GM18507 (cell line): ENCODE results near the gene SUGCT.

Experiments
- DNase-seq: peaks from one replicate; pipeline ENCODE4 v3.0.0; 2011; ENCODE audit warnings: low read depth; ENCODE audit not compliant: insufficient read length; ENCODE audit errors: extremely low spot score
- FAIRE-seq: peaks from 2 replicates; lab custom pipeline; 2011; peaks lifted over from hg19 to GRCh38; lab: Jason Lieb, UNC

Gene SUGCT

DNA sequence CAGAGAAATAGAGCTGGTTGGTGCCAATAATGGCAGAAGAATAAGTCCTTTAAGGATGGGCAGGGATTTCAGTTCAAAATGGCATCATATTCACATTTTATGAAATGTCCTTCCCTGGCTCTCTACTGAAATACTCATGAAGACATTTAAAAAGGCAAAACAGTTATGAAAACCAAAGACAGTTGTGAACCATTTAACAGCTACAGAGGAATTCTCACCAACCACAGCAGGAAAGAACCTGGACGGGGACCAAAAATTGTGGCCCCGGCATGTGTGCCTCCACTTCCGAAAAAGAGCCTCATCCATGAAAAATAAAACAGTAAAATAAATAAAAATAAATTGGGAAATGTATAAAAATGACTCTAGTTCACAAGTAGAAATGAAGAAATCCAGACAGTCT lies 539.5 kb downstream of the SUGCT start:
- DNase-seq = no peak
- FAIRE-seq = no peak

DNA sequence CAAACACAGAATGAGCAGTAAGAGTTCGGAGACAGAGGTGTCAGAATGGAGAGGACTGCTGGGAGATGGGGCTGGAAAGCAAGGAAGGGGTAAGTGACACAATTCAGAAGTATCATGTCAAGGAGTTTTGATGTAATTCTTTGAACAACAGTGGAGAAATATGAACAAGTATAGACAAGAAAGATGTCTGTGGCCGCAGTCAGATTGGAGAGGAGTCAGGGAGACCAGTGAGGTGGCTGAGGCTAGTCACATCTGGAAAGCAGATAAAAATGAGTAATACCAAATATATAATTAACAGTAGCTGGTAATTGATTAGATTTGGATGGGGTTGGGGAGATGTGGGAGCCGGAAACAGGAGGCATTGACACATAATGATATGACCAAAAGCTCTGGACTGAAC lies 540.9 kb downstream of the SUGCT start:
- FAIRE-seq (no peak), DNase-seq (no peak)

DNA sequence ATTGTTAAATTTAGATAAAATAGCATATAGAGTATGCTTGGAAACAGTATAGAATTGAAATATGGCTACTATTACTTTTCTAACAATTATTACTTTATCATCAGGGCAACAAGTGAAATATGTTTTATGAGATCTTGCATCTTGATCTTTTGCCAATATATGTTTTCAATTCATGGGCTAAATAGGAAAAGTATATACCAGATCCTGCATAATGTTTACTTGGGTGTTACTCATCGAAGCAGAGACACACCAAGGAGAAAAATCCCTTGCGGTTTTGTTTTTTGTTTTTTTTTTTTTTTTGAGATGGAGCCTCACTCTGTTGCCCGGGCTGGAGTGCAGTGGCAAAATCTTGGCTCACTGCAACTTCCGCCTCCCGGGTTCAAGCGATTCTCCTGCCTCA lies 541.4 kb downstream of the SUGCT start:
- FAIRE-seq (no peak), DNase-seq (no peak)

DNA sequence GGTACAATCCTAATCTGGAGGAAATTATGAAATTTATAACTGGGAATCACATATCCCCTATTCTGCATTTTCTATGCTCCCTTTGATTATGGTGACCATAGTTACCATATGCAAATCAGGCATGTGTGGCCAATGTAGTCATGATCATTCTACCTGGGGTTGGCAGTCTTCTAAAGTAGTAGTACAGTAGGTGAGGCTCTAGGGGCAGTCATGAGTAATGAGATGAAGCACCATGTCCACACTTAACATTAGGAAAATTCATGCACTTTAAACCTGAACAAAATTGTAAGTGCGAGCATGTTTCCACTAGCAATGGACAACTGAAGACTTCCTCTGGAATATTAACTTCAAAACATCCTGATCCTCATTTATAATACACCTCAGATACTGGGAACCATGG lies 545.9 kb downstream of the SUGCT start:
- no peak for DNase-seq
- FAIRE-seq = peak; percentile 29

DNA sequence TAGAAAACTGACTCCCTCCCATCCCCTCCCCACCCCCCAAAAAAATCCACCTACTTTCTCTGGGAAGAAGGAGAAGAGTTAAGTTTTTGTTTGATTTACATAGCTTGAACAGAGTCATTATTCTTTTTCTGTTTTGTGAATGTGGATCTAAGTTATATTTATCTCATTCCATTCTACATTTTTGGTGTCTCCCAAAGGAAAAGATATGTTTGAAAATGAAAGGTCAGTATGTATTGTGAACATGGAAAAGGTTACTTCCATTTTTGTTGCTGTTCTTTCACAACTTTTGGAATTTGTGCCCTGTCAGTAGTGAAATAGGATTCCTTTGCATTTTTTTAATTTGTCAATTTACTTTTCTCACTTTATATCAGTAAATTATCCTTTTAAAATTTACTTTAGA lies 547.9 kb downstream of the SUGCT start:
- no peak for FAIRE-seq

DNA sequence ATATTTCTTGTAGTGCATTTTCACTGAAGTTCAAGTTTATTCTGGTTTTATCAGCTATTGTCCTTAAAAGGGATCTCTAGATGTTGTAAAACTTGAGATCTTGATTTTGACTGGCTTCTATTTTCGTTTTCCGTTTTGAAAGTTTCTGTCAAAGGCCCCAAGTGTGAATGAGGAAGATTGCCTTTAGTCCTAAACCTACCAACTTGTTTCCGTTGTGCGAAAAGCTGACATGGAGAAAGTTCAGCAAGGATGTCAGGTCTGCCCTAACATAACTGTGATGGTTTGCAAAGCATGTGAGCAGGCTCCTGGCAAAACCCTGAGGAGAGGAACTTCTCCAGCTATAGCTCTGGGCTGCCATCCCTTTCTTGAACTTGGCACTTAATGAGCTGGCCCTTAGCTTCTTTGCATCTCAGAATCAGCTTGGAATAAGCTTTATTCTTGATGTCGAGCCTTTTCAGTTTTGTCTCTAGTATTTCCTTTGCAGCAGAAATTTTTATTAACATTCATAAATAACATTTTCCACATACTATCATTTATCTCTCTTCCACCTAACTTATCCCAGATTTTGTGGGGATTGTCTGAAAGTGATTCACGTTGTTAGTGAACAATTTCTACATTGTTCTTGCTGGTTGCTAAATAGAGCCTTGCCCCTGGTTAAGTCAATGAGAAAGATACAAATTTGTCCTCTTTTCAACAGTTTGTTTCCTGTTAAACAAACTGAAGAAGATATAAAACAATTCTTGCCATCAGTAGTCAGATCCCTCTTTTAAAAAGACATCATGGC lies 559.4 kb downstream of the SUGCT start:
- no peak for FAIRE-seq
- DNase-seq = no peak

More for the DNA sequence above, 547.9 kb downstream of the SUGCT start:
- no peak for DNase-seq

DNA sequence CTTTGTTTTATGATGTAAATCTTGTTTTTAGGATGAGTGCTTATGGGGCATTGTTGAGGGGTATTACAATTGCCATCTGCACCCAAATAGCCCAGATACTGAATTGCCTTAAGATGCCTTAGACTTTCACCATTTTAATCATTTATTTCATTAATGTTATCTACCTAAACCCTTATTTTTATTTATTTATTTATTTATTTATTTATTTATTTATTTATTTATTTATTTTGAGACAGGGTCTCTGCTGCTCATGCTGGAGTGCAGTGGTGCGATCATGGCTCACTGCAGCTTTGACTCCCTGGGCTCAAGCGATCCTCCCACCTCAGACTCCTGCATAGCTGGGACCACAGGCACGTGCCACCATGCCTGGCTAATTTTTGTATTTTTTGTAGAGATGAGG lies 560.2 kb downstream of the SUGCT start:
- FAIRE-seq = no peak
- DNase-seq = no peak

DNA sequence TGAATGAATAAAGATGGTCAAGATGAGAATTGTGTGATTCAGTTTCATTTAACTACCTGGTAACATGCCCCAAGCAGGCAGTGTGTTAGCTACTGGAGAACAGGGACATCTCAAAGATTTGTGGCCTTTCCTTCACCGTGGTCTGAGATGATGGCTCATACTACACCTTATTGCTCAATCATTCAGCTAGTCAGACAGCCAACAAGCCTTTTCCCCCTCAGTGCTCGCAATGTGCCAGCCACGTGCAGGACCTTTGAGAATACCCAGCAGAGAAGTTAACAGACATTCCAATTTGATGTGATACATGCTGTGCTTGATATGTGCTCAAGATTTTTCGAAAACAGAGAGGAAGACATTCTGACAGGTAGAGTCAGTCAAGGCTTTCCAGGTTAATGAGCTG lies 562.8 kb downstream of the SUGCT start:
- DNase-seq = no peak
- FAIRE-seq = no peak

DNA sequence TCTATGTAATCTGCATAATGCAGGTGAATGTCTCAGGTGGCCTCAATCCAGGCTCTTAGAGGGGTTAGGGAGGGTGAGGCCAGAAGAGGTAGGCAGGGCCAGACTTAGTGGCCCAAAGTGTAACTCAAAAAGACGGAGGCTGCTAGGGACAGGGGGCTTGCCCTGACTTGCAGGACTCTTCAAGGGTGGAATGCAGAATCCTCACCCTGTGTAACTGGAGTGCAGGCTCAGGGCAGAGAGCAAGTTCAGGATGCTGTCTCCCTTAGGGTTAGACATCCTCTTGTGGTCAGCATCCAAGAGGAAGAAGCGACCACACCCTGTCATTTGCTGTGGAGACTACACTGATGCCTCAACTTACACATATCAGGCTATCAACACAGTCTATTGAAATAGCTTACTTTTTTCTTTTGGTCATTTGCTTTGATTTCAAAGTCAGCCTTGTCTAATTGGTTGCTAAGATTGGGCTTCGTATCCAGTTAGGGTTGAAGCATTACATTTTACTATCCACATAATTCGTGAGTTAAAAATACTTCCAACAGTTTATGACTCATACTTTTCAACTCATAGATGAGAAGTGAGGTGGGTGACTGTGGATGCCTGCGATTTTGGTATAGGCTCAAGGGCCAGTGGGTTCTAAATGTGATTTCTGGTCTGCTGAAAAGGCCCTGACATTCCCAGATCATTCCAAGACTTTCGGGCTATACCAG lies 563.6 kb downstream of the SUGCT start:
- no peak for FAIRE-seq
- DNase-seq = no peak

DNA sequence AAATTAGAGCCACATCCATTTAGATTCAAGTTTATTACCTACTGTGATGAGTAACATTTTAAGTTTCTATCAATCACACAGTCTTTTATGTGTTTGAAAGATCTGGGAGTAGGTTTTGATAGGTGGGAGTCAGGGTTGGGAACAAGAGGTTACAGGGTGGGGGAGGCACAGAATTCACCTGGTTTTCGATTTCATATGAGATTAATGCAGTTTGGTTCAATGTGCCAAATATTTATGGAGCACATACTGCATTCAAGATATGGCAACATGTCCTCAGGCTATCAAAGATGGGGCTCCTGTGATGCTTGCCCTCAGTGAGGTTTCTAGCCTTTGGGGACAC lies 564.1 kb downstream of the SUGCT start:
- no peak for DNase-seq
- no peak for FAIRE-seq

DNA sequence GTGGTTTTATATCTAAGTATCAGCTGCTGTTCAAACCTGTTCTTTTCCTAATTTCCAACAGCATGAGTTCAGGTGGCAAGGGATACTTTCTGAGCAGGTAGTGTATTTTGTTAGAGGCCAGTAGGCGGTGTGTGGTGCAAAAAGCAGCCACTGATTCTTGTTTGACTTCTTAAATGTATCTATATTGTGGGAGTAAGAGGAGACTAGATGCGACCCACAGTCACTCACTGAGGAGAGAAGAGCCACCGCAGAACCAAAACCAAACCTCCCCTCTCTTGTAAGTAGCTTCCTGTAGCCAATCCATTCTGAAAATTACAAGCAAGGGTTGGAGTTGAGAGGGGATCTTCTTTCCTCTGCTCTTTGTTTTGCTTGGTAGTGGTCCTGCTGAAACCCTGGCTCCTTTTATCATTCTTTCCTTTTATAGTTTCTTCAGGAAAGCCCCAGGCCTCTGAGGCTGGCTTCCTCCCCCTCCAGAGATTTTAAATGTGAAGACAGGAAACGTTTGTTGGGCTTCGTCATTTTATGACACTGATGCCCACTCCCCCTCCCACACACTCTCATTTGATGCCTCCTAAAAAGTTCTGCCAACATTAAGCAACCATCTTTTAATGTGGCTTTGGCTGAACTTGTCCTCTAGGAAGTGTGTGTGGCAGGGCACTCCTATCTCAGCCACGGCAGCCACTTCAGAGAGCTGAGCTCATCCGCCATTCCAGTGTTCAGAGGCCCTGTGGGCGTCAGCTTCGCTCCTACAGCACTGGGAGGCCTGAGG lies 566.0 kb downstream of the SUGCT start:
- DNase-seq = no peak
- FAIRE-seq = no peak

DNA sequence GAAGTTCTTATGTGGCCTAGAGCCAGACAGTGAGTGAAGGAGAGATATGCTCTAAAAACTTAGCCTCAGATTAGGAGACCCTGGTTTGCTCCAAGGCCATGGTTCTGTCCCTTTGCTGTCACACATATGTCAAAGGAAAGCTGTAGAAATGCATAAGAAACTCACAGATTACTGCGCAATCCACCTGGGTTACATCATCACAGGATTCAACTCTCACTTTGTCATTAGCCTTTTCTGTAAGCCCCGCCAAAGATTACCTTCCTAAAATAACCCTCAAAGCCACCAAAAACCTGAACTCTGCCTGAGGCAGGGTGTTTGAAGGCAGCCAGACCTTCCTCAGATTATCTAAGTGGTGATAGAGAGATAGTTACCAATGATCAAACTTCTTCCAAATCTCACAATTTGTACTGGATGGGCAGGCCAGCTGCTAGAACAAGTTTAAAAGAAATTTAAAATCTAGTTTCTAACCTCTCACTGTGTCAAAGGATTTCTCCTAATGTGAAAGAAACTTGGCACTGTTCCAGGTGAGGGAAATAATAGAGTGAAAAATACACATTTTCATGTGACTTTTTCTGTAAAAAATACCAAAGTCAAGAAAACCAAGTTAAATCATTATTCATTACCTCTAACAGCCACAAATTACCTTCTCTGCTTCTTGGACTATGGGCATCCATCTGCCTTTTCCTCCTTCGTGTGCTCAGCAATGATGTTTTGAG lies 567.2 kb downstream of the SUGCT start:
- FAIRE-seq (no peak), DNase-seq (no peak)

DNA sequence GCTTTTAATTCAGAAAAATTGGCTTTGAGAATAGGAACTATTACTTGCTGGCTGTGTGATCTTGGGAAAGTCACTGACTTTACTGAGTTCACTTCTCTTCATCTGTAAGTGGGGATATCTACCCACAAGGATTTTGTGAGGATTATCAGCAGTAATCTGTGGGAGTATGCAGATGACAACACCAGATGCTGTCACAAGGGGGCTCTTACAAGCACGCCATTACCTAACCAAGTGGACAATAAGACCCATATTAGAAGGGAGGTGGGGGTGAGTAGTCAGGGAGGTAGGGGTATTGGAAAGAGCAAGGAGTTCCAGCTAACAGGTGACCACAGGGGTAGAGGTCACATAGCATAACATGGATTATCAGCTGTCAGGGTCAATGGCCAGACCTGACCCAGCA lies 569.4 kb downstream of the SUGCT start:
- no peak for FAIRE-seq
- DNase-seq = no peak

DNA sequence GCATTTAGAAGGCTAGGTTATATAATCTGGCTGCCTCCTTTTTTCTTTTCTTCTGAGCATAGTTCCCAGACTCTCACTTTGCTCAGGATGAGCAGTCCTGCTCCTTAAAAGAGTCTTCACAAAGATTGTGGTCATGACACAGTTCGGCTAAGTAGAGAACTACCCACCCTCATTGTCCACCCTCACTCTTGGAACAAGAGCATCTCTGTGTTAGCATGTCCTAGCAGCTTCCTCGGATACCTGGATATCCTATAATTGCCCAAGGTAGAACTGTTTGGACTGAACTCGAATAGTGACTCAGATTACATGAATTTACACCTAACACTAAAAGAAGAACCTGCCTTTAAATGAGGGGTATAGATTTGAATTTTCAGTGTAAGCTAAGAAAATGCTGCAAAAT lies 572.0 kb downstream of the SUGCT start:
- no peak for DNase-seq
- FAIRE-seq = no peak

DNA sequence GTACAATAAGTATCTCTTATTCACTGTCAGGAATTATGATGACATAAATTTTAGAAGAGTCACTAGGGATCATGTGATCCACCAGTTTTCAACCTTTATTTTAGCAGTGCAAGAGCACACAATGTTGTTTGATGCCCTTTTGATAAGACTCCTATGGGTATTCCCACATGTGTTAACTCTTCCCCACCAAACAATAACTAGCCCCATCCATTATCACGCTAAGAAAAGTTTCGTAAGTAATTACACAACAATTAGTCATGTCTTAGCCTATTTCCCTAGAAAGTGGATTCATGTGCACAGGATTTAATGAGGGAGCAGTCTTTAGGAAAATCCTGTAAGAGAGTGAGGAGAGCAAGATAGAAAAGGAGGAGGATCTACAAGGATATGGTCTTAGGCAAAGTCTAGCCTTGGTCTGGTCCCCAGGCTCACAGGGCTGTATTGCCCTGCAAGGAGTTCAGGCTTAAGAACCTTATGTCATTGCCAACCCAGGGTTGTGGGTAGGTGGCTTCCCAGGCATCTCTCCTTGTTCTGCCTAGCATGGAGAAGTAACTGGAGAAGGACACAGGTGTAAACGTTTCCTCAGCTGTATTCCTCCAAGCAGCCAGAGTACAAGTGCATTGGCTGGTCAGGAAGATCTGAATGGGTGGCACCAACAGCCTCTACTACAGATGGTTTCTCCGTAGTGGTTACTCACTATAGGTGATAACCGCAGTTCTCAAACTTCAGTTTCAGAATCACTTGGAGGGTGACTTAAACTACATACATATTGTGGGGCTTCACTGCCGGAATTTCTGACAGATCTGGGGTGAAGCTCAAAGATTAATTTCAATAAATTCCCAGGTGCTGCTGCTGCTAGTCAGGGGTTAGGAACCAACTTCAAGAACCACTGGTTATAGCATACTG lies 574.5 kb downstream of the SUGCT start:
- FAIRE-seq = peak; percentile 73

DNA sequence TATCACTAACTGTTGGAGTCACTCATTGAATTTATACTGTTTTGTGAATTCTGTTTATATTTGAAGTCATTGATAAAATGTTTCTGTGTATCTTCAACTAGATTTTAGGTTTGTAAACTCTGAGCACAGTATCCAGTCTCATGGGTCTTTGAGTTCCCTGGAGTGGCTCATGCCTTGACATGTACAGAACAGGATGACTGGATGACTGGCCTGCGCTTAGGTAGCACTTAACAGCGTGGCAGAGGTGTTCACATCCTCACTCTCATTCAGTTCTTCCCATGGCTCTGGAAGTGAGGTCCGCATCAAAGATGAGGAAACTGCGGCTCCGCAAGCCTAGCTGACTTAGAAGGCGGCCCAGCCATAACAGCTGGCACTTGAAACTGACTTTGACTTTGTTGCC lies 576.9 kb downstream of the SUGCT start:
- FAIRE-seq (no peak), DNase-seq (no peak)

More for the DNA sequence above, 574.5 kb downstream of the SUGCT start:
- DNase-seq = no peak

DNA sequence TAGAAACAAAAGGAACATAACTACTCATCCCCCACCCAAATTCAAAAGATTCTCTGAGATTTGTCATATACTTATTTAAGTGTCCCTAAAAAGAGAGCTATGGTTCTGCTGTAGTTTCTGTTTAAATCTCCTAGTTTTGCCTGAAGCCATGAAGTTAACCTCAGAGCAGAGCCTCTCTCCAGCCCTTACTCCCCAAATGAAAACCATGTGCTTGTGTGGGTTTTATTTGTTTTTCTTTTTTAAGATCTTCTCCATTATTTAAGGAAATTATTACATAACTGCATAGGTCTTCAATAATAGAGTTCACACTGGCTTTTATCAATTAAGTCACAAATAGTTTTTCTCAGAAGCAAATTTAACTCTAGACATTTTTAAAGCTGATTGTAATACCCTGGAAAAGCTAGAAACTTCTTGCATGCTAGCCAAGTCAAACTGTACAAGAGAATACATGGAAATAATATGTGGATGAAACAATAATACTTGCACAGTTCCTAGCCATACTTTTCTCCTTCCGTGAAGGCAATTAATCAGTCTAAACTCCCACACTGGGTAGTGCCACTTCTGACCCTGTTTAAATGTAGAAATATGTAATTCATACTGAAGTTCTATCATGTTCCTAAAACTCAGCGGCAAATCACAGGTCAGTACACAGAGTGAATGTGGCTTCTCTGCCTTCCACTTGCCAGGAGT lies 579.7 kb downstream of the SUGCT start:
- FAIRE-seq (no peak), DNase-seq (no peak)

DNA sequence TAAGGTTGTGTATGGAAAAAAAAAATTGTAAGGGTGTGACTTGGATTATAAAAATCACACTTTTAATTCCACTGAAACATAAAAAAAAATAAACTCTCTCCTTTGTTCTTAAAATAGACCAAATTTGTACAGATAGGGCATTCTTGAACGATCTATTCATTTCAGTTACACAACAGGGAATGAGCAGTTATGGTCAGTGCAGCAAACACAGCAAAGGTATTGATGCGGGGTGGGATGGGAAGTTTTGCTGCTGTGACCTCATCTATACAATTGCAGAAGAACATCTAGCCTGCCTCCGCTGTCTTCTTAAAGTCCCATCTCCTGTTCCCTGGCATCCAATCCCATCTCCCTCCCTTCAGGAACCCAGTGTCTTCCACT lies 580.2 kb downstream of the SUGCT start:
- no peak for DNase-seq

DNA sequence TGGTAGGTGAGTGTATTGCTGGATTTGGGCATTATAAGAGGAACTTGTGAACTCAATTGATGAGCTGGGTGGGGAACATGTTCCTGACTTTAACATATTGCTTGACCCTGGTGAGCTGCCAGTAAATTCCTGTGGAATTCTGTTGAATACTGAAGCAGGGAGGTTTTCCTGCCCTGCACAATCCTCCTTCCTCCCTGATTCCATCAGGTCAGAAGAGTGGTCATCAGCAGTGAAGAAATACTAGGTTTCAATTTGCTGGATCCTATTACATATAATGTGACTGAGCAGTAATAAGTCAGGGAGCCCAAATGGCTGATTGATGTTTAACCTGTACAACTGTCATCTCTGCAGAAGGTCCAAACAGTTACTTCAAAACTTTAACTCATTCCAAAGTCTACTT lies 581.2 kb downstream of the SUGCT start:
- DNase-seq = no peak
- no peak for FAIRE-seq

More for the DNA sequence above, 580.2 kb downstream of the SUGCT start:
- FAIRE-seq = no peak
